ENCODE results near the gene SVOPL. TPM values are rescaled to one million over a fixed set of nuclear protein-coding genes. Genes with fewer than 3 reads are reported as not detected.

Gene SVOPL
- polyA plus RNA-seq, 1 donor from 2014 or later = not detected

GRCh38 chr7:138585283-138585993, 115.7 kb downstream of the SVOPL start:
- no peak overlapping the region for H3K27ac Mint-ChIP-seq
- H3K9me3 Mint-ChIP-seq = no peaks in the 10 kb centered on the region
- H3K36me3 Mint-ChIP-seq = peaks cover 35% of the 10 kb centered on the region
- H3K4me3 Mint-ChIP-seq = no peak overlapping the region
- H3K27me3 Mint-ChIP-seq = no peaks in the 10 kb centered on the region
- H3K4me1 Mint-ChIP-seq = no peaks in the 10 kb centered on the region

GRCh38 chr7:138584696-138585095, 116.5 kb downstream of the SVOPL start:
- Mint-ChIP-seq H3K36me3 (peaks cover 40% of the 10 kb centered on the region), H3K4me1 (no peaks in the 10 kb centered on the region), H3K9me3 (peaks cover 0 to 2% (median 0%) of the 10 kb centered on the region in 3 donors), H3K4me3 (no peak overlapping the region), H3K27me3 (no peaks in the 10 kb centered on the region), H3K27ac (no peak overlapping the region)

GRCh38 chr7:138584283-138584682, 116.9 kb downstream of the SVOPL start:
- H3K27me3 Mint-ChIP-seq = no peaks in the 10 kb centered on the region
- H3K4me1 Mint-ChIP-seq = no peaks in the 10 kb centered on the region
- H3K36me3 Mint-ChIP-seq = peaks cover 44% of the 10 kb centered on the region
- peaks cover 0 to 2% (median 0%) of the 10 kb centered on the region in 3 donors for H3K9me3 Mint-ChIP-seq
- H3K4me3 Mint-ChIP-seq = no peak overlapping the region
- no peak overlapping the region for H3K27ac Mint-ChIP-seq

GRCh38 chr7:138581065-138581464, 120.1 kb downstream of the SVOPL start:
- no peak overlapping the region for H3K4me3 Mint-ChIP-seq
- H3K4me1 Mint-ChIP-seq = no peaks in the 10 kb centered on the region
- no peaks in the 10 kb centered on the region for H3K27me3 Mint-ChIP-seq
- peaks cover 53% of the 10 kb centered on the region for H3K36me3 Mint-ChIP-seq
- H3K27ac Mint-ChIP-seq = no peak overlapping the region
- H3K9me3 Mint-ChIP-seq = peaks cover 0 to 2% (median 0%) of the 10 kb centered on the region in 3 donors

- no peak overlapping the region for H3K4me3 Mint-ChIP-seq
- H3K4me1 Mint-ChIP-seq = no peaks in the 10 kb centered on the region
- H3K27me3 Mint-ChIP-seq = no peaks in the 10 kb centered on the region
- H3K27ac Mint-ChIP-seq = no peak overlapping the region
- H3K36me3 Mint-ChIP-seq = peaks cover 47% of the 10 kb centered on the region
- H3K9me3 Mint-ChIP-seq = peaks cover 0 to 5% (median 2%) of the 10 kb centered on the region in 3 donors
These were observed 121.5 kb downstream of the SVOPL start for GRCh38 chr7:138579671-138580070.

GRCh38 chr7:138579136-138579535, 122.0 kb downstream of the SVOPL start:
- H3K9me3 Mint-ChIP-seq = peaks cover 0 to 5% (median 2%) of the 10 kb centered on the region in 3 donors
- no peak overlapping the region for H3K27ac Mint-ChIP-seq
- H3K27me3 Mint-ChIP-seq = no peaks in the 10 kb centered on the region
- no peaks in the 10 kb centered on the region for H3K4me1 Mint-ChIP-seq
- peaks cover 45% of the 10 kb centered on the region for H3K36me3 Mint-ChIP-seq
- no peak overlapping the region for H3K4me3 Mint-ChIP-seq

GRCh38 chr7:138575897-138576428, 125.2 kb downstream of the SVOPL start:
- no peaks in the 10 kb centered on the region for H3K27me3 Mint-ChIP-seq
- no peak overlapping the region for H3K4me3 Mint-ChIP-seq
- no peak overlapping the region for H3K27ac Mint-ChIP-seq
- H3K4me1 Mint-ChIP-seq = no peaks in the 10 kb centered on the region
- peaks cover 0 to 5% (median 2%) of the 10 kb centered on the region in 3 donors for H3K9me3 Mint-ChIP-seq
- H3K36me3 Mint-ChIP-seq = peaks cover 40% of the 10 kb centered on the region

GRCh38 chr7:138573741-138574140, 127.4 kb downstream of the SVOPL start:
- Mint-ChIP-seq H3K4me1 (no peaks in the 10 kb centered on the region), H3K27me3 (no peaks in the 10 kb centered on the region), H3K9me3 (peaks cover 0 to 8% (median 2%) of the 10 kb centered on the region in 3 donors), H3K4me3 (no peak overlapping the region), H3K36me3 (peaks cover 35% of the 10 kb centered on the region), H3K27ac (no peak overlapping the region)

GRCh38 chr7:138570715-138571114, 130.4 kb downstream of the SVOPL start:
- H3K27ac Mint-ChIP-seq = no peak overlapping the region

GRCh38 chr7:138569418-138569817, 131.7 kb downstream of the SVOPL start:
- Mint-ChIP-seq H3K9me3 (peaks cover 7 to 24% (median 11%) of the 10 kb centered on the region in 3 donors), H3K4me3 (no peak overlapping the region), H3K4me1 (no peaks in the 10 kb centered on the region), H3K27ac (no peak overlapping the region), H3K27me3 (no peaks in the 10 kb centered on the region), H3K36me3 (peaks cover 38% of the 10 kb centered on the region)

More at GRCh38 chr7:138570715-138571114, 130.4 kb downstream of the SVOPL start:
- H3K4me3 Mint-ChIP-seq = no peak overlapping the region
- no peaks in the 10 kb centered on the region for H3K27me3 Mint-ChIP-seq
- H3K4me1 Mint-ChIP-seq = no peaks in the 10 kb centered on the region
- H3K36me3 Mint-ChIP-seq = peaks cover 33% of the 10 kb centered on the region
- H3K9me3 Mint-ChIP-seq = peaks cover 3 to 14% (median 5%) of the 10 kb centered on the region in 3 donors

- Mint-ChIP-seq H3K27me3 (no peaks in the 10 kb centered on the region), H3K36me3 (peaks cover 35% of the 10 kb centered on the region), H3K4me3 (no peak overlapping the region), H3K9me3 (peaks cover 10 to 30% (median 15%) of the 10 kb centered on the region in 3 donors), H3K4me1 (no peaks in the 10 kb centered on the region), H3K27ac (no peak overlapping the region)
These were observed 132.5 kb downstream of the SVOPL start for GRCh38 chr7:138568655-138569054.

- H3K4me3 Mint-ChIP-seq = no peak overlapping the region
- H3K9me3 Mint-ChIP-seq = peaks cover 12 to 40% (median 18%) of the 10 kb centered on the region in 3 donors
These were observed 135.6 kb downstream of the SVOPL start for GRCh38 chr7:138565451-138566114.

GRCh38 chr7:138565071-138565450, 136.1 kb downstream of the SVOPL start:
- H3K27ac Mint-ChIP-seq = peak overlapping the region in 1 of 3 donors; percentile 57
- no peaks in the 10 kb centered on the region for H3K27me3 Mint-ChIP-seq
- H3K4me3 Mint-ChIP-seq = peak overlapping the region in 1 of 4 donors; percentile 84
- peaks cover 13 to 42% (median 18%) of the 10 kb centered on the region in 3 donors for H3K9me3 Mint-ChIP-seq
- H3K36me3 Mint-ChIP-seq = peaks cover 41% of the 10 kb centered on the region
- no peaks in the 10 kb centered on the region for H3K4me1 Mint-ChIP-seq

More at GRCh38 chr7:138565451-138566114, 135.6 kb downstream of the SVOPL start:
- Mint-ChIP-seq H3K36me3 (peaks cover 41% of the 10 kb centered on the region), H3K27ac (no peak overlapping the region), H3K27me3 (no peaks in the 10 kb centered on the region), H3K4me1 (no peaks in the 10 kb centered on the region)

- Mint-ChIP-seq H3K27me3 (no peaks in the 10 kb centered on the region), H3K9me3 (peaks cover 14 to 45% (median 18%) of the 10 kb centered on the region in 3 donors), H3K4me3 (peak overlapping the region in 1 of 4 donors; percentile 36), H3K36me3 (peaks cover 43% of the 10 kb centered on the region), H3K27ac (no peak overlapping the region), H3K4me1 (no peaks in the 10 kb centered on the region)
These were observed 136.8 kb downstream of the SVOPL start for GRCh38 chr7:138564365-138564764.

GRCh38 chr7:138563808-138564207, 137.4 kb downstream of the SVOPL start:
- Mint-ChIP-seq H3K4me3 (no peak overlapping the region), H3K4me1 (peaks cover 0 to under 1% (median 0%) of the 10 kb centered on the region in 3 donors), H3K36me3 (peaks cover 47% of the 10 kb centered on the region), H3K9me3 (peaks cover 14 to 42% (median 18%) of the 10 kb centered on the region in 3 donors), H3K27me3 (no peaks in the 10 kb centered on the region), H3K27ac (no peak overlapping the region)

Data from IgD-negative memory B cell (primary cell).